Fibroblast of pulmonary artery (primary cell): Measurements from ENCODE around the gene RGS16.

Experiments used
- DNase-seq: peaks from one replicate; pipeline ENCODE4 v3.0.0-alpha.2; 2010; ENCODE audit warnings: low read depth
- H3K4me3 ChIP-seq: replicated peaks from 2 replicates; pipeline ENCODE4 v1.5.1; 2011; ENCODE audit warnings: low read depth, mild to moderate bottlenecking, control low read depth, low read length, moderate library complexity
- CTCF ChIP-seq: IDR thresholded peaks from 2 replicates; pipeline ENCODE4 v1.5.1; 2011; ENCODE audit warnings: mild to moderate bottlenecking, control low read depth, low read length, inconsistent platforms; ENCODE audit errors: missing control alignments

Gene RGS16

GRCh38 chr1:182549811-182550210 lies 54.4 kb downstream of the RGS16 start:
- DNase-seq = no peak
- H3K4me3 ChIP-seq = no peak overlapping the region
- no peak for TF ChIP-seq CTCF

- TF ChIP-seq CTCF = no peak
- no peak overlapping the region for H3K4me3 ChIP-seq
- DNase-seq = no peak
Observed at GRCh38 chr1:182549346-182549745, 54.8 kb downstream of the RGS16 start.
